HG02852 (cell line): ENCODE measurements around the gene KCNMB3.
"Not testable (repeated sequence)": the region's sequence is repeated elsewhere in the genome, so short reads cannot be mapped to it uniquely, and the experiment has no call there.

ENCODE experiments used
- ATAC-seq: cut with Tn5 transposase; IDR thresholded peaks from one replicate; pipeline ENCODE4 v1.9.1; 2021; ENCODE audit warnings: mild to moderate bottlenecking, moderate library complexity; ENCODE audit not compliant: unreplicated experiment

KCNMB3 gene

GRCh38 chr3:179250803-179251476, at the start of gene KCNMB3:
TSS of gene KCNMB3 (minus strand) at chr3:179251114. CDS start at chr3:179250990, 124 bp downstream.
- no peak for ATAC-seq

- ATAC-seq, result peak; percentile 91
Measured at GRCh38 chr3:179299999-179300613, 49.2 kb upstream of the KCNMB3 start.

GRCh38 chr3:179299316-179299715, 48.4 kb upstream of the KCNMB3 start:
- ATAC-seq, result no peak

GRCh38 chr3:179297971-179298725, 47.2 kb upstream of the KCNMB3 start:
- ATAC-seq, result no peak

- no peak for ATAC-seq
Measured at GRCh38 chr3:179292450-179292849, 41.5 kb upstream of the KCNMB3 start.

GRCh38 chr3:179289295-179289694, 38.4 kb upstream of the KCNMB3 start:
- ATAC-seq, result no peak

GRCh38 chr3:179288845-179289244, 37.9 kb upstream of the KCNMB3 start:
- ATAC-seq, result no peak

- no peak for ATAC-seq
Measured at GRCh38 chr3:179286331-179286730, 35.4 kb upstream of the KCNMB3 start.

- no peak for ATAC-seq
Measured at GRCh38 chr3:179281825-179282224, 30.9 kb upstream of the KCNMB3 start.

- no peak for ATAC-seq
Measured at GRCh38 chr3:179279837-179280236, 28.9 kb upstream of the KCNMB3 start.

GRCh38 chr3:179278932-179279693, 28.2 kb upstream of the KCNMB3 start:
- no peak for ATAC-seq

- ATAC-seq, result no peak
Measured at GRCh38 chr3:179278151-179278550, 27.2 kb upstream of the KCNMB3 start.

- no peak for ATAC-seq
Measured at GRCh38 chr3:179276743-179277142, 25.8 kb upstream of the KCNMB3 start.

GRCh38 chr3:179276001-179276400, 25.1 kb upstream of the KCNMB3 start:
- no peak for ATAC-seq

GRCh38 chr3:179274434-179274833, 23.5 kb upstream of the KCNMB3 start:
- not testable (repeated sequence) for ATAC-seq

- no peak for ATAC-seq
Measured at GRCh38 chr3:179272385-179272784, 21.5 kb upstream of the KCNMB3 start.

- no peak for ATAC-seq
Measured at GRCh38 chr3:179269152-179269707, 18.3 kb upstream of the KCNMB3 start.

GRCh38 chr3:179268400-179269051, 17.6 kb upstream of the KCNMB3 start:
- no peak for ATAC-seq

- ATAC-seq, result no peak
Measured at GRCh38 chr3:179266701-179267211, 15.8 kb upstream of the KCNMB3 start.

- ATAC-seq, result peak; percentile 68
Measured at GRCh38 chr3:179265875-179266274, 15.0 kb upstream of the KCNMB3 start.
